HFFc6 (cell line): Measurements from ENCODE around the gene CTBS. TPM values are rescaled to one million over a fixed set of nuclear protein-coding genes. Genes with fewer than 3 reads are reported as not detected.

ENCODE experiments used
- DNase-seq: peaks from one replicate; pipeline ENCODE4 v3.0.0-alpha.2; 2018
- H3K27ac Mint-ChIP-seq: 2 replicates; pipeline ENCODE4 v1.8.0; 2020; ENCODE audit warnings: mild to moderate bottlenecking, mixed read lengths
- H3K27me3 Mint-ChIP-seq: 2 replicates; pipeline ENCODE4 v1.8.0; 2021; ENCODE audit warnings: mild to moderate bottlenecking, moderate library complexity, mixed read lengths; ENCODE audit not compliant: insufficient read depth
- H3K36me3 Mint-ChIP-seq: 2 replicates; pipeline ENCODE4 v1.8.0; 2021; ENCODE audit warnings: low read depth, mixed read lengths
- H3K4me1 Mint-ChIP-seq: 2 replicates; pipeline ENCODE4 v1.8.0; 2020; ENCODE audit warnings: low read depth, mixed read lengths
- H3K4me3 Mint-ChIP-seq: 2 replicates; pipeline ENCODE4 v1.8.0; 2020; ENCODE audit warnings: mild to moderate bottlenecking, moderate library complexity, mixed read lengths
- H3K9me3 Mint-ChIP-seq: 2 replicates; pipeline ENCODE4 v1.8.0; 2020; ENCODE audit warnings: mild to moderate bottlenecking, mixed read lengths
- total RNA-seq, 6 experiments: library from RNA; stranded (reverse); fragmentation: NEBNext Ultra II Directional; extraction: Animal tissue kit (Norgen Biotek cat#: 25700); gene quantifications; 2 replicates in 1 of 6; 3 replicates in 5 of 6; pipeline ENCODE4 v1.2.3, GENCODE V29; 2021
- TF ChIP-seq, protein P1 (sequence below): fragments of 200-600 bp; sonication (generic); IDR thresholded peaks from 2 replicates; pipeline ENCODE4 v1.5.0; 2021; ENCODE audit warnings: antibody characterized with exemption, mild to moderate bottlenecking

Gene CTBS
- total RNA-seq, 6 experiments from 2014 or later: 15.4 to 21.2 (median 17.8) TPM

DNA sequence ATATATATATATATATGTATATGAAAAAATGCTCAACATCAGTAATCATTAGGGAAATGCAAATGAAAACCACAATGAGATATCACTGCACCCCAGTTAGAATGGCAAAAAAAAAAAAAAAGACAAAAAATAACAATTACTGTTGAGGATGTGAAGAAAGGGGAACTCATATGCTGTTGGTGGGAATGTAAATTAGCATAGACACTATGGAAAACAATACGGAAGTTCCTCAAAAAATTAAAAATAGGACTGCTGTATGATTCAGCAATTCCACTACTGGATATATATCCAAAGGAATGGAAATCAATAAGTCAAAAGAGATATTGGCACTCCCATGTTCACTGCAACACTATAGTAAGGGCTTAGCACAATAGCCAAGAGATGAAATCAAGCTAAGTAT, 41.5 kb upstream of the CTBS start:
- DNase-seq: no peak
- Mint-ChIP-seq H3K4me3 (no peak overlapping the region), H3K36me3 (peaks cover 23% of the 10 kb centered on the region), H3K27ac (no peak overlapping the region), H3K4me1 (peaks cover 38% of the 10 kb centered on the region), H3K27me3 (peaks cover 1% of the 10 kb centered on the region; the same call in 1 of the 2 replicates), H3K9me3 (peaks cover 24% of the 10 kb centered on the region)
- TF ChIP-seq, protein P1, sequence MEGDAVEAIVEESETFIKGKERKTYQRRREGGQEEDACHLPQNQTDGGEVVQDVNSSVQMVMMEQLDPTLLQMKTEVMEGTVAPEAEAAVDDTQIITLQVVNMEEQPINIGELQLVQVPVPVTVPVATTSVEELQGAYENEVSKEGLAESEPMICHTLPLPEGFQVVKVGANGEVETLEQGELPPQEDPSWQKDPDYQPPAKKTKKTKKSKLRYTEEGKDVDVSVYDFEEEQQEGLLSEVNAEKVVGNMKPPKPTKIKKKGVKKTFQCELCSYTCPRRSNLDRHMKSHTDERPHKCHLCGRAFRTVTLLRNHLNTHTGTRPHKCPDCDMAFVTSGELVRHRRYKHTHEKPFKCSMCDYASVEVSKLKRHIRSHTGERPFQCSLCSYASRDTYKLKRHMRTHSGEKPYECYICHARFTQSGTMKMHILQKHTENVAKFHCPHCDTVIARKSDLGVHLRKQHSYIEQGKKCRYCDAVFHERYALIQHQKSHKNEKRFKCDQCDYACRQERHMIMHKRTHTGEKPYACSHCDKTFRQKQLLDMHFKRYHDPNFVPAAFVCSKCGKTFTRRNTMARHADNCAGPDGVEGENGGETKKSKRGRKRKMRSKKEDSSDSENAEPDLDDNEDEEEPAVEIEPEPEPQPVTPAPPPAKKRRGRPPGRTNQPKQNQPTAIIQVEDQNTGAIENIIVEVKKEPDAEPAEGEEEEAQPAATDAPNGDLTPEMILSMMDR: no peak

DNA sequence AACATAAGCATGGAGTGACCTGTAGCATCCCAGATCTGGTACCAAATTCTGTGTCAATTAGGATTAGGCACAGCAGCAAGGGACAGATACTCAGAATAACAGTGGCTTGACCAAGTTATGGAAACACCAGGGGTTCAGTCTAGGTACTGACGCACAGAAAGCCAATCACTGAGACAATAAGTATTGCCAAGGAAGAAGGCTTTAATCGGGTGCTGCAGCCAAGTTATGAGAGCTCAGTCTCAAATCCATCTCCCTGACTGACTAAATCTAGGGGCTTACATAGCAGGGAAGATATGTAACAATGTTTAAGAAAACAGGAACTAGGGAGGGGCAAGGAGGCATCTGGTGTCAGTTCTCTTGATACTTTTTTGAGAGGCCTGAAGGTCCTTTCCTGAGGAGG, 39.6 kb upstream of the CTBS start:
- Mint-ChIP-seq H3K27ac (no peak overlapping the region), H3K9me3 (peaks cover 24% of the 10 kb centered on the region), H3K27me3 (no peaks in the 10 kb centered on the region), H3K4me3 (no peak overlapping the region), H3K4me1 (peaks cover 19% of the 10 kb centered on the region), H3K36me3 (peaks cover 23% of the 10 kb centered on the region)
- DNase-seq: no peak
- TF ChIP-seq, protein P1: no peak

DNA sequence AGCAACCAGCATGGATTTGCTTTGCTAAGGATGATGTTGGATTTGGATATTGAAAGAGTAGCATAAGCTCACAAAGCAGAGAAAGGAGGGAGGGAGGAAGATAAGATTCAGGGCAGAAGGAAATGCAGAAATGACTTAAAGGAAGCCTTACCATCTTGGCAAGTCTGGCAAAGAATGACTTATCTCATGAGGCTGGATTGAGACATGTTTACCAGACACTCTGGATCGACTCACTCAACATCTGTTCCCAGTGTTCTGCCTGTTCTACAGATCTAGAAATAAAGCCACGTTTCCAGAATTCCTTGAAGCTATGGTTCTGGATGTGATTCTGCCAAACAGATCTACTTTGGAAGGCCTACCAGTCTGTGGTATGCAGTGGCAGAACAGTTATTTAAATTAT, 38.8 kb upstream of the CTBS start:
- Mint-ChIP-seq H3K27ac (no peak overlapping the region), H3K9me3 (peaks cover 24% of the 10 kb centered on the region), H3K4me3 (no peak overlapping the region), H3K27me3 (no peaks in the 10 kb centered on the region), H3K36me3 (peaks cover 23% of the 10 kb centered on the region), H3K4me1 (peaks cover 18% of the 10 kb centered on the region)
- DNase-seq: no peak
- TF ChIP-seq, protein P1: no peak

DNA sequence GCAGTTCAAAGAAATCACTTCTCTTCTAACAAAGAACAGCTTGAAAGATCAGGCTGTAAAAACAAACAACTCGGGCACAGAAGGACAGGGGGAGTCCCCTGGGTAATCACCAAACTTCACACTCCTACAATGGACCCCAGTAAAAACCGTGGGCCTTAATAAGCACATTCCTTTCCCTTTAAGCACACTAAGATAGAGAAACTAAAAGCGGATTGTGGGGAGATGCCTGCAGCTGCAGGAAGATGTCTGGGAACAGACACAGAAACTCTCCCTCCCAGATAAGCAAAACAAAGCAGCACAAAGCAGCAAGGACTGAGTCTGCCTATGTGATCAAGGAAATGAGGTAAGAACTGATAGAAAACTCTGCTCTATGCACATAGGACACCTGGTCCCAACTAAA, 37.6 kb upstream of the CTBS start:
- DNase-seq: peak; percentile 12
- H3K27ac Mint-ChIP-seq: peak overlapping the region; percentile 72
- TF ChIP-seq, protein P1: no peak
- H3K36me3 Mint-ChIP-seq: peaks cover 23% of the 10 kb centered on the region
- H3K27me3 Mint-ChIP-seq: no peaks in the 10 kb centered on the region
- H3K9me3 Mint-ChIP-seq: peaks cover 24% of the 10 kb centered on the region
- H3K4me3 Mint-ChIP-seq: peak overlapping the region; percentile 62
- peaks cover 19% of the 10 kb centered on the region for H3K4me1 Mint-ChIP-seq

DNA sequence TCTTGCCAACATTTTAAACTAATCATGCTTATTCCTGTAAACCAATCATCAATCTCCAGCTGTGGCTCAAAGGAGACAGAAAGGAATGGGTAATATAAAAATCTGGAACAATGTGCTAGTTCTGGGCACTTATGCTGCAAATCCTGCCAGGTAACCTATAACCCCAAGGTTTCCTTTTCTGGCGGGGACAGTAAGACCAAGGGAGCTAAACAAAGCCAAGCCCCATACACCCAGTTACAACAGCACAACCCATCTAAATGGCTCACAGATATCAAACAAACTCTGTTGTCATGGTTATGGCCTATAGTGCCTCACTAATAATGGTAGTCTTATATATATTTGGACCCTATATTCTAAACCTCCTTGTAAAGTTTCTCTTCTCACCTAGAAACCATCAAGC, 36.9 kb upstream of the CTBS start:
- DNase-seq: no peak
- Mint-ChIP-seq H3K36me3 (peaks cover 23% of the 10 kb centered on the region), H3K4me3 (no peak overlapping the region), H3K9me3 (peaks cover 24% of the 10 kb centered on the region), H3K27ac (peak overlapping the region; percentile 72), H3K27me3 (no peaks in the 10 kb centered on the region), H3K4me1 (peaks cover 24% of the 10 kb centered on the region)
- TF ChIP-seq, protein P1: no peak

DNA sequence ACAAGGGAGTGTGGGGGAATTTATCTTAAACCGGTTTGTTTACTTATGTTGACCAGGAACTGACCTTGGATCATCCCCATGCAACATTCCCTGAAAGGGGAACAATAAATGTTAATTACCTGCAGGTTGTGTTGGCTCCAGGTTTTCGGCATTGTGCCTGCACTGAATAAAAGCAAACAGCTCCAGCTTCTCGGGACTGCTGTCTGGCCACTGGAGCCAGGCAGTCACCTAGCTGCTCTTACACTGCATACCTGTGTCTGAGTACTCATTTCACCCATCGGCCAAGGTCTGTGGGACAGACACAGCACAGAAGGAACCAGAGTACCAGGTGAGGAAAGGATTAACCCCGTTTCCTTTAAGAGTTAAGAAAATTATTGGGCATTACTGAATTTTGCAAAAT, 32.7 kb upstream of the CTBS start:
- Mint-ChIP-seq H3K9me3 (no peaks in the 10 kb centered on the region; the same call in 1 of the 2 replicates), H3K4me1 (peaks cover 46% of the 10 kb centered on the region), H3K27ac (no peak overlapping the region), H3K36me3 (no peaks in the 10 kb centered on the region; the same call in 1 of the 2 replicates), H3K27me3 (no peaks in the 10 kb centered on the region), H3K4me3 (no peak overlapping the region)
- no peak for DNase-seq
- TF ChIP-seq, protein P1: no peak
